Measurements from ENCODE around the gene TENM4.
A peak's percentile ranks its signal among the peaks of the same experiment; 100 is the strongest.

- no peak for TF ChIP-seq TEAD4 (IDR thresholded peaks at IDR 0.05; ENCODE audit: low read depth, low read length)
- TF ChIP-seq POLR2AphosphoS5 (IDR thresholded peaks at IDR 0.05; ENCODE audit: low read depth, low read length) = no peak
- TF ChIP-seq SIRT6 (IDR thresholded peaks at IDR 0.05; ENCODE audit: low read length) = no peak
- no peak for TF ChIP-seq CTCF (IDR thresholded peaks at IDR 0.05; ENCODE audit: control extremely low read depth in 1 of 3, insufficient read depth in 1 of 3, low read depth in 1 of 3, low read length in 3 of 3)
- no peak for TF ChIP-seq HDAC6 (IDR thresholded peaks at IDR 0.05; ENCODE audit: low read depth, low read length)
- TF ChIP-seq MAX (IDR thresholded peaks at IDR 0.05) = no peak
- TF ChIP-seq SIN3A (conservative IDR thresholded peaks at IDR 0.05 in 1 of 2, IDR thresholded peaks at IDR 0.05 in 1 of 2; ENCODE audit: low read depth in 1 of 2, low read length in 2 of 2) = peak; percentile 53 to 86; a peak in 2 of 4 replicates
- no peak for TF ChIP-seq YY1 (IDR thresholded peaks at IDR 0.05; ENCODE audit: low read depth, low read length)
- TF ChIP-seq ZNF274 (IDR thresholded peaks at IDR 0.05; ENCODE audit: borderline replicate concordance, extremely low read depth, low read length) = no peak
- TF ChIP-seq BRCA1 (IDR thresholded peaks at IDR 0.05; ENCODE audit: low read depth, low read length) = no peak
- TF ChIP-seq RAD21 (IDR thresholded peaks at IDR 0.05 in 1 of 2, conservative IDR thresholded peaks at IDR 0.05 in 1 of 2; ENCODE audit: low read depth in 2 of 2, low read length in 2 of 2) = no peak
- peak in 1 of 2 experiments; percentile 64; a peak in 2 of 3 replicates for TF ChIP-seq POLR2A (IDR thresholded peaks at IDR 0.05; ENCODE audit: control extremely low read depth in 1 of 2, low read depth in 2 of 2, low read length in 2 of 2)
Observed at GRCh38 chr11:79472819-79473529, 32.1 kb upstream of the TENM4 start.
